DMS153 treated with DMSO at 0.1 percent for 48 hours (cell line): ENCODE data around the gene RAMP2.
"Not testable (repeated sequence)": the region's sequence is repeated elsewhere in the genome, so short reads cannot be mapped to it uniquely, and the experiment has no call there.

Experiments
- DNase-seq: peaks from one replicate; lab custom pipeline; 2025; ENCODE audit not compliant: unreplicated experiment; lab: John Stamatoyannopoulos, UW

RAMP2 gene, protein sequence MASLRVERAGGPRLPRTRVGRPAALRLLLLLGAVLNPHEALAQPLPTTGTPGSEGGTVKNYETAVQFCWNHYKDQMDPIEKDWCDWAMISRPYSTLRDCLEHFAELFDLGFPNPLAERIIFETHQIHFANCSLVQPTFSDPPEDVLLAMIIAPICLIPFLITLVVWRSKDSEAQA

DNA sequence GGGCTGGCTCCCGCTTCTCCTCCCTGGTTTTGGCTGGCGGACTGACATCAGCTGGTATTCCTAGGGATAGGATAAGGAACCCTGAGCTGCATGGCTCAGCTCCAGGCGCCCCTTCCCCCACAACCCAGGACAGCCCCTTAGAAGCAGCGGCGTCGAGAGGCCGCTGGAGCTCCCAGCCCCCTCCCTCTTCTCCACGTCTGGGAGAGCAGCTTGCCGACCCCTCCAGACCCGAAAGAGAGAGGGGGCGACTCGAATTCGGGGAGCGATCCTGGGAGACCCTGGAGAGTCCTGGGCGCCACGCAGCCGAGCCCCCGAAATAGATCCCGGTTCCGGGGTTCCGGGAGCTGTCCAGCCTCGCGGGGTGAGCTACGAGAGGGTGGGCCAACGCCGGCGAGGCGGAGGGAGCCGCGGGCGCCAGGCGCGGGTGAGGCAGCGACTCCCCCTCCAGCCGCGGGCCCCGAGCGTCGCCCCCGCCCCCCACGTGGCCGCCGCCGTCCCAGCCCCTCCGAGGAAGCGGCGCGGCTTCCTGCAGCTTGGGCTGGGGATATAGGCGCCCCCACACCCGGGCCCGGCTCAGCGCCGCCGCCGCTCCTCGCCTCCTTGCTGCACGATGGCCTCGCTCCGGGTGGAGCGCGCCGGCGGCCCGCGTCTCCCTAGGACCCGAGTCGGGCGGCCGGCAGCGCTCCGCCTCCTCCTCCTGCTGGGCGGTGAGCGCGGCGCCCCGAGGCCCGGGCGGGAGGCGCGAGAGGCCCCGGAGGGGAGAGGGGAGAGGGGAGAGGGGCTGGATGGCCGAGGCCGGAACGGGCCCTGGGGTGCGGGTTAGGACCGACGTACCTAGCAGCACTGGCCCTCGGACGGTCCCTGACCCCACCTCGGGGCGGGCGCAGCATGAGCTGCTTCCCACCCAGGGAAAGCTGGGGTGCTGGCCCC, at the start of gene RAMP2:
Gene RAMP2 (plus strand): TSS at position 576 of the 930 bp plus-strand sequence. CDS start 35 bp downstream, at position 611.
- no peak for DNase-seq

DNA sequence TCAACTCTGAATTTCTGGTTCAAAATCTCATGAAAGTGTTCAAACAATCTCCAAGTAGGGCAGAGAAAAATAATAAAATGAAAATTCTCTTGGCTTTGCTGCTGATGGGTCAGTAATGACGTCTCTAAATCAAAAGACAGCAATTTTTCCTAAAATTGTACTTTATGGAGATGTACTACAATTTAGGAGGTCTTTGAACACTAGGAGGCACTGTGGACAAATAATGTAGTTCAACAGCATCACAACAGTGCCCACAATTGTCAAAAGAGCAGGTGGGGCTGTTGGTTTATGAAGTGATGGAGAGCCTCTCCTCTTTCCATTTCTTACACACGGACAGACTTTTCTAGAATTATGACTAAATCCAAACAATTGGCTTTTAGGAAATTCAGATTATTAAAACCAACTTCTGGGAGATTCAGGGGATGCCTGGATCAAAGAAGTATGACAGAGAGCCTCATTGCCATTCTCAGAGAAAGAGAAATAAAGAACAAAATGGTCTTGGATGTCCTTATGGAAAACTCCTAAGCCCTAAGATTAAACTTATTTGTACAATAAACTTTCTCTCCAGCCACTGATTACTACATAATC, 39.9 kb upstream of the RAMP2 start:
- DNase-seq: peak; percentile 17

DNA sequence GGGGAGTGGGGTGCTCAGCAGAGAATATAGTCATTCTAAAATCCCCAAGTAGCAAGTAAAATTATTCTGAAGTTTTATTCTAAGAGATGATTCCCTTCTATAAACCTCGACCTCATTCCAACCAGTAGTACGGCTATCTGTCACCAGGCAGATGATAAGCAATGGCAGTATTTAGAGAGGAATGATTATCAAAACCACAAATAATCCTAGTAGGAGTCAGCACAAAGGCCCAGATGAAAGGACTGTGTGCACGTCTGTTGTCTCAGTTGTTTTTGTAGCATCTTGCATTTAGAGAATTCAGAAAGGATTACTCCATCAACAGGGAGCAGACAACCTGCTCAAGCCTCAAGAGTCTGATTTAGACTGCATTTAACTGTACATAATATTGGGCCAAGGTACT, 37.4 kb upstream of the RAMP2 start:
- no peak for DNase-seq

DNA sequence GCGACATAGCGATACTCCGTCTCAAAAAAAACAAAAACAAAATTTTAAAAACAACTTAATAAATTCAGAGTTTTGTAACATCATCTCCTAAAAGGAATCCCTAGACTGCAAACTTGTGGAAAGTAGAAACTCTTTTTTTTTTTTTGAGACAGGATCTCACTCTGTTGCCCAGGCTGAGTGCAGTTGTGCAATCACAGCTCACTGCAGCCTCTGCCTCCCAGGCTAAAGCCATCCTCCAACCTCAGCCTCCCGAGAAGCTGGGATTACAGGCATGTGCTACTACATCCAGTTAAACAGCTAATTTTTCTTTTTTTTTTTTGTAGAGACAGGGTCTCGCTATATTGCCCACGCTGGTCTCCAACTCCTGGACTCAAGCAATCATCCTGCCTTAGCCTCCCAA, 35.9 kb upstream of the RAMP2 start:
- DNase-seq: no peak

DNA sequence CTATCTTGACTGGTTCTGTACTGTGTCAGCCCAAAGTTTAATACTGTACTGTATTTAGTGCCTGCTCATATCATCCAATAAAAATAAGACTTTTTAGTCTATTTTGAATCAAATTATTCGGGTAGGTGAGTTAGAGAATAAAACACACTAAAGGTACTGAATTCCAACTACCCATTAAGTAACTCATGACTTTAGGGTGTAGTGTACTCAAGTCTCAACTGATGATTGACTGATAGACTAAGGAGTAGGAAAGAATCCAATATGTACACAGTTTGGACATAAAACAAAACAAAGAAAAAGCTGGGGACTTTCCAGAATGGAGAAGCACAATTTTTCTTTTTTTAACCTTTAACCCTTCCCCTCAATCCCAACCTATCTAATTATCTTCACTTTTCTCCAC, 20.3 kb upstream of the RAMP2 start:
- DNase-seq: no peak

DNA sequence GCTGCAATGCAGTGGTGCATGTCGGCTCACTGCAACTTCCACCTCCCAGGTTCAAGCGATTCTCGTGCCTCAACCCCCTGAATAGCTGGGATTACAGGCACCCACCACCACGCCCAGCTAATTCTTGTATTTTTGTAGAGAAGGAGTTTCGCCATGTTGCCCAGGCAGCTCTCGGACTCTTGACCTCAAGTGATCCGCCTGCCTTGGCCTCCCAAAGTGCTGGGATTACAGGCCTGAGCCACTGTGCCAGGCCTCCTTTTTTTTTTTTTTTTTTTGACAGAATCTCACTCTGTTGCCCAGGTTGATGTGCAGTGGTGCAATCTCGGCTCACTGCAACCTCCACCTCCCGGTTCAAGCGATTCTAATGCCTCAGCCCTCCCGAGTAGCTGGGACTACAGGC, 18.1 kb upstream of the RAMP2 start:
- not testable (repeated sequence) for DNase-seq

DNA sequence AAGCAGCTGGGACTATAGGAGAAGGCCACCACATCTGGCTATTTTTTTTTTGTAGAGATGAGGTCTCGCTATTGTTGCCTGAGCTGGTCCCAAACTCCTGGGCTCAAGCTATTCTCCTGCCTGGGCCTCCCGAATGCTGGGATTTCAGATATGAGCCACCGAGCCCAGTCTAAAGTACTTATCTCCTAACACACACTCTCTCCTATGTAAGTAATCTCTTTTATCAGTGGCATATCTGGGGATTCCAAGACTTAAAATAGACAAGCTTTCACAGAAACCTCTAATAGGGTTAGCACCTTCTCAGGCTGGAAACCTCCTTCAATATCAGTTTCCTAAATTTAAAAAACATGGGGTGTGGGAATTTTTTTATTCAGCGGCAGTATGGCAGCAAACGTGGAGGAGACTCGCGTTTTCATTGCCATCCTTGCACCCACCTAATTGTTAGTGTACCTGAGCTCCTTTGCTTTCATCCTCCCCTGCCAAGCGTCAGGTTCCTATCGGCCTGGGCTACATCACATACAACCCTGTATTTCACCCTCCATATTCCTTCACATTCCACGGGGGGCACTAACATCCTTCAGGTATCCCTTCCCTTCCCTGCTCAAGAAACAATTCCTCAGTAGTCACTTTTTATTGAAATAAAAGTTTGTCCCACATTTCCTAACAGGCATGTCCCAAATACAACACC, 17.3 kb upstream of the RAMP2 start:
- DNase-seq: no peak

DNA sequence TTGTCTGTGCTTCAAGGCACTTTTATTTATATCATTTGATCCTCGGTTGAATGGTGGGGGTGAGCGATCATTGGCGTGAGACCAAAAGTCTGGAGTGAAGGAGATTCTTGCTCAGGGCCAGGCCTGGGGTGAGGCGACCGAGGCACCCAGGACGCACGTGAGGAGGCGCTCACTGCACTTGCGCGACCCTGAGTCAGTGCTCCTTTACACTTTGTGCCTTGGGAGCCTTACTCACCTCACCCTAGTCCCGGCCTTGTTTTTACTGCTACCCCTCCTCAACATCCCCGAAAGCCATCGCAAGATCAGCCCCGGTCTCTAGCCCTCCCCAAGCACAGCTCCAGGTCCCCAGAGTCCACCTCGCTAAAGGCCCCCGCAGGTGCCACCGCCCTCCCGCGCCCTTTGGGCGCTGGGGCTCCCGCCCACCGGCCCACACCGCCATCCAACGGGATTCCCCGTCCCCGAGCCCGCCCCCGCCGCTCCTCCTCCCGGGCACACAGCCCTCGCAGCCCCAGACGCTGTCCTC, 16.7 kb upstream of the RAMP2 start:
- peak; percentile 76 for DNase-seq

DNA sequence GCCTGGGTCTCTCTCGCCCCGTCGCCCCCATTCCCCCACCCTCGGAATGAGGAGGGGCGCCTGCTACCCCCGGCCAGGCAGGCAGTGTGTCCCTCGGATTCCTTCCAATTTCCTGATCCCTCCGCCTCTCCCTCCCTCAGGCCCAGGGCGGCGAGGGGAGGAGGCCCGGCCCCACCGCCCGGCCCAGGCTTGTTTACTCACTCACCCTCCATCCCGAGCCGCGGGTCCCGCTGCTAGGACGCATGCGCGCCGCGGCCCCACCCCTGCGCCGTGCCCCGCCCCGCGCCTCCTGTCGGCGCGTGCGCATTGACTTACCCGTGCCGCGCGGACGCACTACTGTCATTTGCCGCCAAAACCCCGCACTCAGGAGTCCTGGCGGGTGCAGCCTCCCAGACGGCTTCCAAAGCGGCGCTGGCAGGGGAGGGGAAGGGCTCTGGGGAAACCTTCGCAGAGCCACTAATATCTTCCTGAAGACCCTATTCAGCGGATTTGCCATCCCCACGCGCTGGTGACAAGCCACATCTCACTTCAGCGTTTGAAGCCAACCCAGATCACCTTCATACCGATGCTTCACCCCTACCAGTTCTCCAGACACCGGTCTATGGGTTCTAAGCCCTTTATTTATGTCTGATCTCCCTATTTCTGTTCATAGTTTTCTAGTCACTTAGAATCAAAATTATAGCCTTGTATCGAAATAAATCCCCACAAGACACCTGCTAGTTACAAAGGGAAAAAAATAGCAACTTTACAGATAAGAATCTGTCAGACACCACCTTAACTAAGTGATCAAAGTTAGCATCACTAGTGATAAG, 16.0 kb upstream of the RAMP2 start, which contains the start of gene EZH1:
Gene EZH1 (minus strand): TSS at position 235 of the 812 bp plus-strand sequence. CDS start 16,099 bp downstream, outside the sequence.
- peak; percentile 94 for DNase-seq

DNA sequence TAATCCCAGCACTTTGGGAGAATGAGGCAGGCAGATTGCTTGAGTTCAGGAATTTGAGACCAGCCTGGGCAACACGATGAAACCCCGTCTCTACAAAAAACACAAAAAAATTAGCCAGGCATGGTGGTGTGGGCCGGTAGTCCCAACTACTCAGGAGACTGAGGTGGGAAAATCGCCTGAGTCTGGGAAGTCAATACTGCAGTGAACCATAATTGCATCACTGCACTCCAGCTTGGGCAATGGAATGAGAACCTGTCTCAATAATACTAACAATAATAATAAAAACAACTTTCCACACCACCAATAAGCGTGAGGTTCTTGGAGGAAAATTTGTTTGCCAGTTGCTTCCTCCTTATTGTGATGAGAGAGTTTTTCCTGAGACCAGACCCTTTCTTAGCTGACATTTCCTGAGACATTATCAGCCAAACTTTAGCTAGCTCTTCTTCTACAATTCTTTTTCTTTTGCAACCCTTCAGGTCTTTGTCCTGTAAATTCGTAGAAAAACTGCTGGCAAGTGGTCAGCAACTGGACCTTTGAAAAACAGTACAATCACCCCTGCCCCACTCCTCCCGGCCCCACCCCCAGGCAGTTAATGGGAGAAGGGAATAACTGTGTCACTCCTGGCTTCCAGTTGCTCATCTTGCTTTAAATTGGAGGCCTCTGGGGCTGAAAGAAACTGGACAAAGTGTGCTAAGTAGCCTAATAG, 12.7 kb upstream of the RAMP2 start:
- no peak for DNase-seq

DNA sequence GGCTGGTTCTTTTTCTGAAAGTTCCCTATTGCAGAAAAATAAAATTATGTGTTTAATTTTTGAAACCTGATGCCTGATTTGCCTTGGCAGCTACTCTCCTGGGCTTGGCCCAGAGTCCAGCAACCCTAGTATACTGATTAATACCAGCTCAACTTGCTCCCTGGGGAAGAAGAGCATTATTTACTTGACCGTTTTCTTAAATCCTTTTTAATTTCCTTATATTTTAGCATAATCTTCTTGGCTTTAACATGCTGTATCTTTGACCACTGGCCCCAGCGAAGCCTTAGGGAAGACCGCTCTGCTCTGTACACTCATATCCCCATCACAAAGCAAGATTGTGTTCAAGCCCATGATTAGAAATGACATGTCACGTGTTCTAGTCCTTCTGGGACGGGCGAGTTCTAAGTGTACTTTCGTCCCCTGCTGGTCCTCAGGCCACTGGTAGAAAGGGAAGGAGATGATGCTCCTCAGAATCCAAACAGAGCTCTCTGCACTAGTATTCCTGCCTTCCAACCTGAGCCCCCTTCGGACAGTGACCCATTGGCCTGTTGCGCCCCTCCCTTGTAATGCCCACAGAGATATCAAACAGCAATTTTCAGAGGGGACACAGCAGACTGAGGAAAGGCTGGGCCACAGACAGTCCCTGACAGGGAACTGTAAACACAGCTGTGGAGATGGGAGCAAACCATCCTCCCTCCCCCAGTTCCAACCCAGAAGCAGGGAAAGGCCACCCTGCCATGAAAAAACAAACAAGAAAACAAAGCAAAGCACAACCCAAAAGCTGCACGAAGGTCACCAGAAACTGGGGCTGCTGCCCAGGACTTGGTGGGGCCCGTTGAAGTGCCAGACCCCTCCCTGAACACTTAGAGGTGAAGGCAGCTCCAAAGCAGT, 11.9 kb upstream of the RAMP2 start:
- DNase-seq: no peak

DNA sequence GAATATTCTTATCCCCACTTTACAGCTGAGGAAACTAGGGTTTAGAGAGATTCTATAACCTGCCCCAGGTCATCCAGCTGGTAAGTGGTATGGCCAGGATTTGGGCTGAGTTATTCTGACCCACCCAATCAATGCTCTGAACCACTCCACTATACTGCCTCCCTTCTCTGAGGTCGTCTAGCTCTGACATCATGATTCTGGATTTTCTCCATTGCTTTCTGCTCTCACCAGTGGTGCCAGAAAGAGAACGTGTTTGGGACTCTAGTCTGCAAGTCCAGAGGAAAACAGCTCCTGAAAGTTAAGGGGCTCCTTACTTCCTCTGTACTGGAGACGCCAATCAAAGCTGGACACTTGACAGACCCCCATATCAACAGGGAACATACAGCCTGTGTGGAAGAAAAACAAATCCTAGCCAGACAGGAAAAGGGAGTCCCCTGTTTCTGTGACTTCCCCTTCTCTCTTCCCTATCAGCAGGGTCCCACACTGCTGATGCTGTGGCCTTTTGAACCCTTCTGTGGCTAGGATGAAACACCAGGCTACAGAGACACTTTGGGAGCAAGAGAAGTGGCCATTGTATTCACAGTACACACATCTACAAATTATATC, 10.2 kb upstream of the RAMP2 start:
- no peak for DNase-seq

DNA sequence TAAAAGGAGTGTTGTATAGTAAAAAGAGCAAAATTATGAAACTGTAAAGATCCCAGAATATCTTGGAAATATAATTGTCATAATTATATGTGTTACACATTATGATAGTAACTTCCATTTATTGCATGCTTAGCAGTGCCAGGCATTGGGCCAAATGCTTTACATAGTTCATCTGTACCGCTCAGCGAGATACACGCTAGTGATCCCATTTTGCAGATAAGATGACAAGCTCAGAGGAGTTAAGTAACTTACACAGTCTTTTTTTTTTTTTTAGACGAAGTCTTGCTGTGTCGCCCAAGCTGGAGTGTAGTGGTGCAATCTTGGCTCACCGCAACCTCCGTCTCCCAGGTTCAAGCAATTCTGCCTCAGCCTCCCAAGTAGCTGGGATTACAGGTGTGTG, 9.4 kb upstream of the RAMP2 start:
- DNase-seq: no peak

DNA sequence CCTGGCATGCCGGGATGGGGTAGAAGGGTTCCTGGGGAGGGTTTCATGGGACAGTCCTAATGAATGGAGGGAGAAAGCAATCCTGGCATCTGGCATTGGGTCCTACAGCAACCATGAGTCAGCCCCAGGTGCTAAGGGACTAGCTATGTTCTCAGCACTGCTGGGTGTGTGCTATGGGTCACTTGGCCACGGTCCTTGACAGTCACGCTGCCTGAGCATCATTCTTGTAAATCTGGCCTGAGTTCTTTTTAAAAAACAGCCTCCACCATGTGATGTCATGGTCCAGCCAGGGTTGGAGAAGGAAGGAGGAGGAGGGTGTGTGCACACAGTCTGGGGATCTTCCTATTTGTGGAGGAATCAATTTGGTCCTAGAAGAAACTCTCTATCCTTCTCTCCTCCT, 6.2 kb upstream of the RAMP2 start:
- DNase-seq: no peak

DNA sequence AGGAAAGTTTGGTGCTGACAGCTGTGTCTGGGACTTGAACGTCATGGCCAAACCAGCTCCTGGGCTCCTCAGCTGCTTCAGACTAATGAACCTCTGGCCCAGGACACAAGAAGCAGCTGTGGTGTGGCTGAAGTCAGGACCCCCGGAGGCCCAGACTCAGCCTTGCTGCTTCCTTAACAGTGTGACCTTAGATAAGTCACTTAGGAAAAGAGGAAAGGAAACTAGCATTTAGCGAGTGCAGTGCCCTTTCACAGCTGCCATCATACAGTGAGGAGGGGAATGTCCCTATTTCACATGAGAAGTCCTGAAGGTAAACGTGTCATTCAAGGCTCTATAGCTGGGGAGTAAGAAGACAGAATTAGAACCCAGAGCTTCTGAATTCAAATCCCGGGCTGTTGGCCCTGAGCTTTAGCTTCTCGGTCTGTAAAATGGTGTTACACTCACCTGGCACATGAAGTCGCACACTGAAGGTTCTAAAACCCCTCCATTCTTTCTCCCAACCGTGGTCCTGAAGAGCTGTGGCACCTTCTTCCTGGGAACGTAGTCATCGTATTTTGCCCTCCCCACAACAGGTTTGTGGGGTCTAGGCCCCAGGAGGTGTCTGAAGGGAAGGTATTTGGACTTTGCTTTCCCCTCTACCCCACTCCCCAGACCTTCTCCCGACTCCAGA, 910 bp upstream of the RAMP2 start:
- DNase-seq: no peak

DNA sequence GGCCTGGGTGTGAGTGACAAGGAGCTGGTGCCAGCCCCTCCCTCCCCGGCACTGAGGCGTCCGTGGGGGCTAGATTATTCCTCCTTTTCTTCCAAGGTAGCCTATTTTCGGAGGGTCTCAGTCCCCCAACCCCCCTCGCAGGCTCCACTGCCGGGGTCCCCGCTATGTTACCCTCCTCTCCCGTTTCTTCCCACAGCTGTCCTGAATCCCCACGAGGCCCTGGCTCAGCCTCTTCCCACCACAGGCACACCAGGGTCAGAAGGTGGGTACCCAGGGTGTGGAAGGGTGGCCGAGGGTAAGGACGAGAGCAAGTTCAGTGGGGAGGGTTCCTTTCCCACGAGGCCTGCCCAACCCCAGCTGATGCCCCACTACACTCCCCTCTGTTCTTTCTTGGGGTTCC, 611 bp downstream of the RAMP2 start:
- DNase-seq: no peak

DNA sequence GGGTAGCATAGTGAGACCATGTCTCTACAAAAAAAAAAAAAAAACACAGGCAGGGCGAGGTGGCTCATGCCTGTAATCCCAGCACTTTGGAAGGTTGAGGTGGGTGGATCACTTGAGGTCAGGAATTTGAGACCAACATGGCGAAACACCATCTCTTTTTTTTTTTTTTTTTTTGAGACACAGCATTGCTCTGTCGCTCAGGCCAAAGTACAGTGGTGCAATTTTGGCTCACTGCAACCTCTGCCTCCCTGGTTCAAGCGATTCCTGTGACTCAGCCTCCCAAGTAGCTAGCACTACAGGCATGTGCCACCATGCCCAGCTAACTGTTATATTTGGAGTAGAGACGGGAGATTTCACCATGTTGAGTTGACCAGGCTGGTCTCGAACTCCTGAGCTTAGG, 5.1 kb downstream of the RAMP2 start:
- DNase-seq: no peak

DNA sequence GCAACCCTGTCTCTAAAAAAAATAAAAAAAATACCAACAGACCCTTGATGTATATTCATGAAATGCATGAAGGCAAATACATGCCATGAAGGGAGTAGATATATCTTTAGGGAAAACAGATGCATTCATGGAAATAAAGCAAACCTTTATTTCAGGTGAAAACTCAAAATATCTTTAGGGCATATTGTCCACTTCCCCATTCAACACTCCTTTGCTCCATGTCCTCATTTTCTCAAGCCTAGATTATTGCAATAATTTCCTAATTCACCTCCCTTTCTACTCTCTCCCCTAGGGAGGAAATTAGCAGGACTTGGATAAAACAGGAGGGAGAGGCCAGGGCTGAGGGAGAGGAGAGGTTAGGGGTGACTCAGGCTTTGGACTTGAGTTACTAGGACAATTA, 6.5 kb downstream of the RAMP2 start:
- no peak for DNase-seq
